ENCODE data around the gene PTGES2. TPM values are rescaled to one million over a fixed set of nuclear protein-coding genes. Genes with fewer than 3 reads are reported as not detected.
"Not testable (repeated sequence)": the region's sequence is repeated elsewhere in the genome, so short reads cannot be mapped to it uniquely, and the experiment has no call there.

The PTGES2 gene
- total RNA-seq, 1 donor, result 54.4 TPM

DNA sequence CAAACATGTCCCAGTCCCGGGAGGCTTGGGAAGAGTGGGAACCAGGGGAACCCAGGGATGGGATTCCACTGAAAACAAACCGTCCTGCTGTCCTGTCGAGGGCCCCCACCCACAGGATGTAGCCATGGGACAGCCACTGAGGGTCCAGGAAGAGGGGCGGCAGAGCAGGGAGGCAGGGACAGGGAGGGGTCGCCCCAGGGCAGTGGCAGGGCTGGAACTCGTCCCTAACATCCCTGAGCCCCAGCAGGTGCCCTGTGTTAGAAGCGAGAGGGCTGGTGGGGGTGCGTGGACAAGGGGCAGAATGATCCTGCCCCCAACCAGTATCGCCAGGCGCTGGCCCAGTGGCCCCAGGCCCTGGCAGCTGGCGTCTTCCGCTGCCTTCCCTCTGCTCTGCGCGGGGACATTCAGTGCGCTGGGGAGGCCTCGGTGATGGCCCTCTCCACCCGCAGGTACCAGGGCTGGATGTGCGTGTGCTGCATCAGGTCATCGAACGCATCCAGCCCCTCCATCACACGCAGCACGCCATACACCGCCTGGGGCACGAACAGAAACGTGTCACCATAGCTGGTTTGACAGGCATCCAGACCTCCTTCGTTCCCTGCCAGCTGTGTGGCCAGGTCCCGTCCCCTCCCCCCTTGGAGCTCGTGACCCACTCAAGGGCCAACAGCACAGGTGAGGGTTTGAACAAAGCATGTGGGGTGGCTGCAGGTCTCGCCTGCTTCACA lies 6.6 kb downstream of the PTGES2 start:
- DNase-seq (ENCODE audit: low read depth in 2 of 3, low spot score in 2 of 3), result no peak

GRCh38 chr9:128120061-128120740 lies 7.3 kb downstream of the PTGES2 start:
- no peak for DNase-seq (ENCODE audit: low read depth in 2 of 3, low spot score in 2 of 3)

GRCh38 chr9:128118971-128119665 lies 8.4 kb downstream of the PTGES2 start:
- no peak for DNase-seq (ENCODE audit: low read depth in 2 of 3, low spot score in 2 of 3)

DNA sequence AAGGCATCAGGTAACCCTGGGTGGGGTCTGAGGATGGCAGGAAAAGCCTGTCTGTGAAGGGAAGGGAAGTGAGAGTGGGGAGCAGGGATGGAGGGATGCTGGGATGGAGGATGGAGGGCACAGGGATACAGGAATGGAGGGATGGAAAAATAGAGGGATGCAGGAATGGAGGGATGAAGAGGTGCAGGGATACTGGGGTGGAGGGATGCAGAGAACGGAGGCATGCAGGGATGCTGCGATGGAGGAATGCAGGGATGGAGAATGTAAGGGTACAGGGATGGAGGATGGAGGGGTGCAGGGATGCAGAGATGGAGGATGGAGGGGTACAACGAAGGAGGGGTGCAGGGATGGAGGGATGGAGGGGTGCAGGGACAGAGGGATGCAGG lies 9.1 kb downstream of the PTGES2 start:
- DNase-seq (ENCODE audit: low read depth in 2 of 3, low spot score in 2 of 3), result no peak

DNA sequence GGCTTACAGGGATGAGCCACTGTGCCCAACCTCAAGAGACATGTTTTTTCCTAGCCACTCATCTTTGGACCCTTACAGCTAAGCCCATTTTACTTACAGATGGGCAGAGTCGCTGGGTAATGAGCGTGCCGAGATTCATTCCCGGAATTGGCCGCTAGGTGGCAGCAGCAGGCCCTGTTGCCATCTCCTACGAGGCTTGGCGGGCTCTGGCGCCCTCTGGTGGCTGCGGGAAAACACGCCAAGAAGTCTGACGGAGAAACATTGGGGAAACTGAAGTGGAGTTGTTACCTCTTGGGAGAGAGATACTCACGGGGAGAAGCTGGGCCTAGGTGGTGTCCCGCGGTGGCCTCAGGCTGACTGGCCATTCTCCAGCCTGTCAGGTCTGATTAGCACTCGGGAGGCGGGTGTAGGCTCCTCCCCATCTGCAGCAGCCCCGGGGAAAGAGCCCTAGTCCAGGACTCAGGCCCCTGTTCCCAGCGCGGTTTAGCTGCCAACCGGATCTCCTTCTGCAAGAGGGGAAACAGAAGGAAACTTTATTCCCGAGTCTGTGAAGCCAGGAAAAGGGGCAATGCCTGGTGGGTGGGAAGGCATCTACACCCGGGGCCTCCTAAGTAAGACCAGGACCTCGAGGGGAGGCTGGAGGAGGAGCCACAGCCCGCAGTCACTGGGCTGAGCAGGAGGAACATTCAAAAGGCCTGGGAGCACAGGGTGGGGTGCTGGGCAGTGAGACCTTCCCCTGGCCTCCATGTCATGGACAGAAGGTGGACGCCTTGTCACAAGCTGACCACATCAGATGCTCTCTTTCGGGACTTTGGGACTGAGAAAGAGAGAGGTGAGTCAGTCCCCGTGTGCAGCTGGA lies 9.7 kb downstream of the PTGES2 start:
- DNase-seq (ENCODE audit: low read depth in 2 of 3, low spot score in 2 of 3), result peak; percentile 87 to 97 (median 93)

DNA sequence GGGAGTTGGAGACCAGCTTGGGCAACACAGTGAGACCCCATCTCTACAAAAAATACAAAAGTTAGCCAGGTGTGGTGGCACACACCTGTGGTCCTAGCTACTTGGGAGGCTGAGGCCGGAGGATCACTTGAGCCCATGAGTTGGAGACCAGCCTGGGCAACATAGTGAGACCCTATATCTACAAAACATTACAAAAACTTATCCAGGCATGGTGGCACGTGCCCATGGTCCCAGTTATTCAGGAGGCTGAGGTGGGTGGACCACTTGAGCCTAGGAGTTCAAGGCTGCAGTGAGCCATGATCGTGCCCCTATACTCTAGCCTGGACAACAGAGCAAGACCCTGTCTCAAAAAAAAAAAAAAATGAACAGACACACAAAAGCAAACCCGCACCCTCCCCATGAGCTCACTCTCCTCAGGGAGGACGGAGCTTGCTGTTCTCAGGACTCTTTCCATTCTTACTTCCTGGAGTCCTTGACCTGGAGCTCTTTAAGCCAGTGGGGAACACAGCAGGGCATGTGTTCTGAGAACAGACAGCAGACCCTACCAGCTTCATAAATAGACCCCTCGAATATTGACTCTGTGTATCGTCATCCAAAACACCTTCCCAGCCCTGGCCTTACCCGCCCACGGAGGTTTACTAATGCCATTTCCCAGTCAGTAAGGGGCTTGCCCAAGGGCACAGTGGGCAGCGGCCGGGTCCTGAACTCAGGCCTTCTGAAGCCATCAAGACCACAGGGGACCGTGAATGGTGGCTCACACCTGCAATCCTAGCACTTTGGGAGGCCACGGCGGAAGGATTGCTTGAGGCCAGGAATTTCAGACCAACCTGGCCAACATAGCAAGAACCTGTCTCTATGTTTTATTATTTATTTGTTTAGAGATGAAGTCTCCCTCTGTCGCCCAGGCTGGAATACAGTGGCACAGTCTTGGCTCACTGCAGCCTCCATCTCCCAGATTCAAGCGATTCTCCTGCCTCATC lies 11.1 kb downstream of the PTGES2 start:
- no peak for DNase-seq (ENCODE audit: low read depth in 2 of 3, low spot score in 2 of 3)

DNA sequence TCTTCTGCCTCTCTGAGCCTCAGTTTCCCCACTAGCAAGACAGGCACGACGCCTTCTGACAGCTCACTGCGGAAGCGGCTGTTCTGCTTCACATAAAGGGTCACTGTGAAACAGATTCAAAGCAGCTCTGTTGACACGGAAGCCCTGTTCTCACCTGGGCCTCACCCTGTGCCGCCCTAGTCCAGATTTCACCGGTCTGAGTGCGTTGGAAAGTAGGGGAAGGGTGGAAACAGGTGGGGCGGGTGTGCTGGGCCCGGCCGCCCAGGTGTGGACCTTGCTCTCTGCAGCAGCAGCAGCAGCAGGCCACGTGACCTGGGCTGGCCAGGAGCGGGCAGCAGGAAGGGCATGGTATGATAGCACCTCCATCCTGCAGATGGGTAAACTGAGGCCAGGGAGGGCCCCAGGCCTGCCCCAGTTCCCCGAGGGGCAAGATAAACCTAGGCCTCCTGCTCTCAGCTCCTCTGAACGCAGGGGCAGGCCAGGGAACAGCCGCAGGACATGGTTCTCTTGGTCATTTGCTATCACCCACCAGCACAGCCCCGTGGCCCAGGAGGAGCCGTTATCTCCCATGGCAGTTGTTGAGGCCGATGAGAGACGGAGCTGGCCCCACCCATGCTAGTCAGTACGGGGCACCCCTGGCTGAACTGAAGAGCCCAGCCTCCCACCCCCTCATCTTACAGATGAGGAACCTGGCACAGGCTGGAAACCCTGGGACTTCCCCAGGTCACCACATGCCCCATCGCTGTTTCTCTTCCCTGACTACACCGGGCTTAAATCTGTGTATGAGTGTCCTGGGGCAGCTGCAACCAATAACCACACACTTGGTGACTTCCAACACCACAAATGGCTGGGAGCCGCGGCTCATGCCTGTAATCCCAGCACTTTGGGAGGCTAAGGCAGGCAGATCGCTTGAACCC lies 12.1 kb downstream of the PTGES2 start:
- DNase-seq (ENCODE audit: low read depth in 2 of 3, low spot score in 2 of 3), result peak in 2 of 3 donors; percentile 79 to 81

DNA sequence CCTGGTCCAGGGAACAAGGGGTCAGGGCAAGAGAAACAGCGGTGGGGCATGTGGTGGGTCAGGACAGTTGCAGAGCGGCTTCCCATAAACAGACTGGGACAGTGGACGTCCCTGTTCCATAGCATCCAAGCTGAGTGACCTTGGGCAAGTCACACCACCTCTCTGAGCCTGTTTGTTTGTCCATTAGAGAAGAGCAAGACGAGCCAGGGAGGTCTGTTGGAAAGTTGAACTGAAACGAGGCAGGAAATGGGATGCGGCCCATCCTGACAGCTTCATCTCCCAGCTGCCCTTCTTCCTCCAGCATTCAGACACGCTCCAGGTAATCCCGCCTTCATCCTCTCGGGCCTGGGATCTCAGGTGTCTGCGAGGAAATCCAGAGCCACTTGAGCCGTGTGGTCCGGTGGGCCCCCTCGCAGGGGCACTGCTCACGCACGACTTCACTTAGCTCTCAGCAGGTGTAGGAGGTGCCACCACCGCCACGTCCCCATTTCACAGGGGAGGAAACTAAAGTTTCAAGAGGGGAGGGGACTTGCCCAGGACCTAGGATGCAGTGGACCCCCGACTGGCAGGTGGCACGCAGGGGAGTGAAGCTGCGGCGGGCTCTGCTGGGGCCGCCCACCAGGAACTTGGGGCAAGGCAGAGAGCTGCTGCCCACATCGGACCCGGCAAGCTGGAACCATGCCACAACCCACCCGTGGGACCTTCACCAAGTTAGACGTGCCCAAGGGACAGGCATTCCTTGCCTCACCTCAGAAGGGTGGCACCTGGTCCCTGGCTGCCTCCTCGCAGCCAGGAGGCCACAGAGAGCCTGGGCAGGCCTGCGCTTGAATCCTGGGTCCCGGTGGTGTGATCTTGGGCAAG lies 13.0 kb downstream of the PTGES2 start:
- no peak for DNase-seq (ENCODE audit: low read depth in 2 of 3, low spot score in 2 of 3)

- no peak for DNase-seq (ENCODE audit: low read depth in 2 of 3, low spot score in 2 of 3)
Measured at GRCh38 chr9:128113526-128114325, 13.8 kb downstream of the PTGES2 start.

- not testable (repeated sequence) for DNase-seq (ENCODE audit: low read depth in 2 of 3, low spot score in 2 of 3)
Measured at GRCh38 chr9:128111726-128112125, 15.8 kb downstream of the PTGES2 start.

DNA sequence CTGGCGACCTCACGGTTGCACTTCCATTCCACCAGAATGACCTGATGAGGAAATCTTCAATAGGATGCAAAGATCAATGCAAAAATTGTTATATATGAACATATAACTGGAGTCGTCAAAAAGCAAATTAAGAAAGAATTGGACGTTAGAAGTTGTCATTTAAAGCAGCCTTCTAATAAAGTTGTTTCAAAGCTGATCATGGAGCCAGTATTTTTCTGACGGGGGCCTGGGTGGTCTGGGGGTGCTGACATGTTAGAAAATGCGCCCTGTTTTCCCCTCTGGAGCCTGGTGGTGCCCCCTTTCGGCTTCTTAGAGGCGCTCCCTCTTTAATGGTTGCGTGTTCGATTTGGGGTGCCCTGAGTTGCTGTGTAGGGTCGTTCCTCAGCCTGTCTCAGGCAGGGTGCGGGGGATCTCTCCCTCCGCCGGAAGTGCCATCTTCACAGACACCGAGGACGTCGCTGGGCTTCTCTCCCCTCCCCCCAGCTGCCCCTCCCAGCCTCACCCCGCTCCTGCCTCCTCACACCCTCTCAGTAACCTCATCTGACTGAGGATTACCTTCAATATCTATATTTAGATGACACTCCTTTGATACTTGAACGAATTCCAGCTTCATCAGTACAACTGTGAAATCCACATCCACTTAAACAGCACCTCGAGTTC lies 18.3 kb downstream of the PTGES2 start:
- no peak for DNase-seq (ENCODE audit: low read depth in 2 of 3, low spot score in 2 of 3)

DNA sequence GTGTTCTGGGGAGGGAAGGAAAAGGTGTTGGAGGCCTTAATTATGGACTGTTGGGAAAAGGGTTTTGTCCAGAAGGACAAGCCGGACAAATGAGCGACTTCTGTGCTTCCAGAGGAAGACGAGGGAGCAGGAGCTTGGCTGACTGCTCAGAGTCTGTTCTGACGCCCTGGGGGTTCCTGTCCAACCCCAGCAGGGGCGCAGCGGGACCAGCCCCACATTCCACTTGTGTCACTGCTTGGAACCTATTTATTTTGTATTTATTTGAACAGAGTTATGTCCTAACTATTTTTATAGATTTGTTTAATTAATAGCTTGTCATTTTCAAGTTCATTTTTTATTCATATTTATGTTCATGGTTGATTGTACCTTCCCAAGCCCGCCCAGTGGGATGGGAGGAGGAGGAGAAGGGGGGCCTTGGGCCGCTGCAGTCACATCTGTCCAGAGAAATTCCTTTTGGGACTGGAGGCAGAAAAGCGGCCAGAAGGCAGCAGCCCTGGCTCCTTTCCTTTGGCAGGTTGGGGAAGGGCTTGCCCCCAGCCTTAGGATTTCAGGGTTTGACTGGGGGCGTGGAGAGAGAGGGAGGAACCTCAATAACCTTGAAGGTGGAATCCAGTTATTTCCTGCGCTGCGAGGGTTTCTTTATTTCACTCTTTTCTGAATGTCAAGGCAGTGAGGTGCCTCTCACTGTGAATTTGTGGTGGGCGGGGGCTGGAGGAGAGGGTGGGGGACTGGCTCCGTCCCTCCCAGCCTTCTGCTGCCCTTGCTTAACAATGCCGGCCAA lies 19.1 kb downstream of the PTGES2 start:
- no peak for DNase-seq (ENCODE audit: low read depth in 2 of 3, low spot score in 2 of 3)

DNA sequence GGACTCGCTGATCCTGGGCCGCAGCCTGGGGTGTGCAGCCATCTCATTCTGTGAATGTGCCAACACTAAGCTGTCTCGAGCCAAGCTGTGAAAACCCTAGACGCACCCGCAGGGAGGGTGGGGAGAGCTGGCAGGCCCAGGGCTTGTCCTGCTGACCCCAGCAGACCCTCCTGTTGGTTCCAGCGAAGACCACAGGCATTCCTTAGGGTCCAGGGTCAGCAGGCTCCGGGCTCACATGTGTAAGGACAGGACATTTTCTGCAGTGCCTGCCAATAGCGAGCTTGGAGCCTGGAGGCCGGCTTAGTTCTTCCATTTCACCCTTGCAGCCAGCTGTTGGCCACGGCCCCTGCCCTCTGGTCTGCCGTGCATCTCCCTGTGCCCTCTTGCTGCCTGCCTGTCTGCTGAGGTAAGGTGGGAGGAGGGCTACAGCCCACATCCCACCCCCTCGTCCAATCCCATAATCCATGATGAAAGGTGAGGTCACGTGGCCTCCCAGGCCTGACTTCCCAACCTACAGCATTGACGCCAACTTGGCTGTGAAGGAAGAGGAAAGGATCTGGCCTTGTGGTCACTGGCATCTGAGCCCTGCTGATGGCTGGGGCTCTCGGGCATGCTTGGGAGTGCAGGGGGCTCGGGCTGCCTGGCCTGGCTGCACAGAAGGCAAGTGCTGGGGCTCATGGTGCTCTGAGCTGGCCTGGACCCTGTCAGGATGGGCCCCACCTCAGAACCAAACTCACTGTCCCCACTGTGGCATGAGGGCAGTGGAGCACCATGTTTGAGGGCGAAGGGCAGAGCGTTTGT lies 19.9 kb downstream of the PTGES2 start:
- DNase-seq (ENCODE audit: low read depth in 2 of 3, low spot score in 2 of 3), result no peak

DNA sequence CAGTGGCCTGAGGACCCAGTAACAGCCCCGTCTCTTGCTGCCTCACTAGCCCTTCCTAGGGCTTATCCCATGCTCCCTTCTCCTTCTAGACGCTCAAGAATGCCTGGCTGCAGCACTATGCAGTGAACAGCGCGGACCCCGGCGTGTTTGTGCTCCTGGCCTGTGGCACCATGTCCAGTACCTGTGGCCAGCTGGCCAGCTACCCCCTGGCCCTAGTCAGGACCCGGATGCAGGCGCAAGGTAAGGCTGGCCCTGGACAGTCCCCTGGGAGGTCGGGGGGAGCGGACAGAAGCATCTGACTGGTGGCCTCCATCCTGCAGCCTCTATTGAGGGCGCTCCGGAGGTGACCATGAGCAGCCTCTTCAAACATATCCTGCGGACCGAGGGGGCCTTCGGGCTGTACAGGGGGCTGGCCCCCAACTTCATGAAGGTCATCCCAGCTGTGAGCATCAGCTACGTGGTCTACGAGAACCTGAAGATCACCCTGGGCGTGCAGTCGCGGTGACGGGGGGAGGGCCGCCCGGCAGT lies 20.5 kb downstream of the PTGES2 start:
- no peak for DNase-seq (ENCODE audit: low read depth in 2 of 3, low spot score in 2 of 3)
